Measurements from ENCODE around the gene LRMDA.
A peak's percentile ranks its signal among the peaks of the same experiment; 100 is the strongest.

Gene LRMDA

GRCh38 chr10:76334255-76334654 lies 902.8 kb downstream of the LRMDA start:
- DNase-seq, result no peak

DNA sequence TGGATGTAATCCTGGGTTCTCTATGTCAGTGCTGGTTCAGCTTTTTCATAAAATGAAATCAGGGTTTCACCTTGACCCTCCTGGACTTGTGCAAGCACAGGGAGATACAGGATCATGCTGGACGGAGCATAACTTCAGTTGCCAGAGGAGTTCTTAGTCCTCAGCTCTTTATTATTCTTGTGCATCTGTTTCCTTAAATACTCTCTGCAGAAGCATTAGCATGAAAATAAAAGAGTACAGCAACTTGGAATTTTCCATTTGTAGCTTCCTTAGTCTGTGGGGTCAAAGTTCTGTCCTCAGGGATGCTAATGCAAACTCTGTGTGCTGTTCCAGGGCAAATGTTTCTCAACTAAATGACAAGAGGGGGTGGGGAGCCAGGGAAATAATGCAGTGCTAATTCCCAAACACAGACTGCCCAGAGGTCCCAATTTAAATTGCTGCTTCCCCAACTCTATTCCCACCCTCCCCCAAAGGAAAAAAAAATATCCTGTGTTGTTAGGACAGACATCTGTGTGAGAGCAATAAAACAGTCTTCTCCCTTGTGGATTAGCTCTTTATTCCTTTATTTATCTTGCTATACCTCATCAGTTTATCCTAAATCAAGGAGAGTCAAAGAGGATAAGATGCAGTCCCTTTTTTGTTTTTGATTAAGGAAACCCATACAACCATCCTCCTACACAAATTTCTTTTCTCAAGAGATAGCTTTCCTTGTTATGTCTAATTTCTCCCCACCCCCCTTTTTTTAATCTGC lies 905.0 kb downstream of the LRMDA start:
- no peak for DNase-seq

DNA sequence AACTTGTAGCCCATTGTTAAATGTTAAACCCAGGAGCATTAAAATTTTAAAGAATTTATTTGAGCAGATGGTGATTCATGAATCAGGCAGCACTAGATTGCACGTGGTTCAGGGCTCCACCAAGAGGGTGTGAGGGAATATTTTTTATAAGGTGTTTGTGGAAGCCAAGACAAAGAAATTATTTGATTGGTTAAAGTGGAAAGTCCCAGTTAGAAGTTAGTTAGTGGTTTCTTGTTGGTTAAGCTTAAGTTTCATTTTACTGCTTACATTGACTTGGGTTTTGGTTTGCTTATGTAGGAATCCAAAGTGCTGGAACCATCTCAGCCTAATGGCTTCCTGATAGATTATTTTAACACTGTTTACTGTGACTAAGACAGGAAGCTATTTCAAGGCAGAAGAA lies 906.2 kb downstream of the LRMDA start:
- no peak for DNase-seq

DNA sequence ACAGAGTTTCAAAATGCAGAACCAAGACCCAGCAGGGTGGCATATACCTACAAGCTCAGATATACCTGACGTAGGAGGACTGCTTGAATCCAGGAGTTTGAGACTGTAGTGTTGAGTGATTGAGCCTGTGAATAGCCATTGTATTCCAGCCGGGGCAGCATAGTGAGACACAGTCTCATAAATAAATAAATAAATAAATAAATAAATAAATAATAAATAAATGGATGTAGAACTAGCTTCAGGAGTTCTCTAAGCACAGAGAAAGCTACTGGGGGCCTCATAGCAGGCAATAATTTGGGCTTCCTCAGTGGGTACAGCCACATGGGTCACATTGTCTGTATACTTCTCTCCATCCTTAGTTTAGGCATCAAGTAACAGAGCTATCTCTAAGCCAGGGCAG lies 906.8 kb downstream of the LRMDA start:
- no peak for DNase-seq

DNA sequence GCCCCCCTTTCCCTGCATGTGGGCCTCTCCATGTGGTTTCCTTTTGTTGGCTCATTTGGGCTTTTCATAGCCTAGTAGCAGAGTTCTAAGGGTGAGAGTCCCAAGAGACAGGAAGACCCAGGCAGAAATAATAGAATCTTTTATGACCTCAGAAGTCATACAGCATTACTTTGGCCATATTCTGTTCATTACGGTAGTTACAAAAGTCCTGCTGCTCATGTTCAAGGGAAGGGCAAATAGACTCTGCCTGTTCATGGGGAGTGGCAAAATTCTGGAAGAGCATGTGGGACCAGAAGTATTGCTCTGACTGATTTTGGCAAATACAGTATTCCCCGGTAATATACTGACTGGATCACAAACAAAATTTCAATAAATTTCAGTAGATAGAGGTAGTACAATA lies 910.3 kb downstream of the LRMDA start:
- no peak for DNase-seq

DNA sequence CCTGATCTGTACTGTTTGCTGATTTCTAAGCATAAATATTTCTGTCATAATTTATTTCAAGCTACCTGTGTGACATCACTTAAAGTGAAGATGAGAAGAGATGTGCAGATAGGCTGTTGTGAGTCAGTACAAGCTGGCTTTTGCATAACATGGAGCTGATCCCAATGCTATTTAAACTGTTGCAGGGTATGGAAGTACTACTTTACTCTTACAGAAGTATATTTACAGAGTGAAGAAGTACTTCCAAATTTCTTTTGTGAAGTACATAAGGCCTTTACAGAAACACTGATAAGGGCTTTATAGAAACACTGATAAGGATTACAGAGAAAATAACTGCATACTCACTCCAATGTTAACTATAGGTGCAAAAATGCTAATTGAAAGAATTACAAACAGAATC lies 911.6 kb downstream of the LRMDA start:
- DNase-seq, result no peak

- no peak for DNase-seq
Measured at GRCh38 chr10:76347832-76348231, 916.4 kb downstream of the LRMDA start.

- DNase-seq, result no peak
Measured at GRCh38 chr10:76350583-76350982, 919.2 kb downstream of the LRMDA start.

GRCh38 chr10:76352300-76352699 lies 920.9 kb downstream of the LRMDA start:
- DNase-seq, result peak; percentile 57

DNA sequence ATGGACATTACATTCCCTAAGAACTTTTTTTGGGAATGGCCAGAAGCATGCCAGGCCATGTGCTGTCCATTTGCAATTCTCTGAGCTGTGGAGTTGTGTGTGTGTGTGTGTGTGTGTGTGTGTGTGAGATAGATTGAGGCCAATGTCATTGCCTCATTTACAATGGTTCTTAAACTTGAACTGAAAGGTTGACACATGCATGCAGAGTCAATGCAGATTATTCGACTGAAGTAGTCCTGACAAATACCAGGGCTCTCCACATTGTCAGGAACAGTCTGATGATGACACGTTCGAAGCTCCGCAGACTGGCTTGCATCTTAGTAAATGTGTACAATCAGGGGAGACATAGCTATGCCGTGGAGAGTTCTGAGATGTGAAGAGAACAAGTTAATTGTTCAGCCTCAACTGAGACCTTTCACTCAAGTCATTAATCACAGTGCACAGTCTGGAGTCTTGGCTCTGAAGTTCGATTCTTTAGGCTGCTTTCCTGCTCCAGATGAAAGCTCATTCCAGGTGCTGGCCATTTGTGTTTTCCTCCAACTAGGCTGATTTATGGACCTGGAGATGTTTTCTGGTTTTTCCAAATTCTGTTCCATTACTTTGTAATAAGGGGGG lies 921.9 kb downstream of the LRMDA start:
- DNase-seq, result peak; percentile 73

GRCh38 chr10:76354212-76354738 lies 922.9 kb downstream of the LRMDA start:
- no peak for DNase-seq

GRCh38 chr10:76354921-76355320 lies 923.5 kb downstream of the LRMDA start:
- no peak for DNase-seq

DNA sequence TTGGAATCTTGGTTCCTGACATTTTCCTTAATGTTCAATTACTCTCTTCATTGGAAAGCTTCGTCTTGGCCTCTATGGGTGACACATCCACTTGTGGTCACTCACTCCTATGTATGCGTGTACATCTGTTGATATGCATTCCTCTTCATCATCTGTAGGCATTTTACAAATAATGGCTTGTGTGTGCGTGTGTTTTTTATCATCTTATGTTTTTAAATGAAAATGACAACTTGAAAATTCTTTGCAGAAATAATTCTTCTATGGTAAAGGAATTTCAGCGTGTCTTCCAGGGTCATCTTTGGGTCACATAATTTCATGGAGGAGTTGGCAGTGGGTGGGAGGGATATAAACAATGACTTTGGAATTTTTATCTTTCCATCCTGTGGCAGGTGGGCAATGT lies 925.1 kb downstream of the LRMDA start:
- DNase-seq, result no peak

DNA sequence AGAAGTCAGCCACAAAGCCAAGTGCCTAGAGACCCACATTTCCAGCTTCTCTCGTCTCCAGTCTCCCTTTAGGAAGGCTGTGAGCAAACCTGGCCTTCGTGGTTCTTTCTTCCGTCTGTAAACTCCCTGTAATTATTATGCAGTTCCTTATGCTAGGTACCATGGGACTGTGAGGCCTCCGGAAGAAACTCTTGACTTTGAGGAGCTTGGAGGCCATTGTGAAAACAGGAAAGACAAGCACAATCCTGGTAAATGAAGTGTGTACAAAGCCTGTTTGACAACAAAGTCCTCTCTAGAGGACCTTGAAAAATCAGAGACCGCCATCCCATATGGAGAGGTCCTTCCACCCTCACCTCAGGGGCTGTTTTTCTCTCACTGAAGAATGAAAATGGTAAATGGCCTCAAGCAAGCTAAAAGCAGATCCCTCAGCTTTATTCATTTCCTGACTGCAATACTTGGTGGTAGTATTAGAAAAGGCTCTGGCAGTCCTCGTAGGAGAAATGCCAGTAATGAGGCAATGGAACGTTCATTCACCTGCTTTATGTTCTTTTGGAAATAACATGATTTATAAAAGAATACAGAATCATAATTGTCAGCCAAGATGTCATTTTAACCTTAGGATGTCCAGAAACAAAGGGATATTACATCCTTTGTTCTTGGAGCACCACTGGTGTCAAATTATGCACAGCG lies 926.4 kb downstream of the LRMDA start:
- DNase-seq, result no peak

DNA sequence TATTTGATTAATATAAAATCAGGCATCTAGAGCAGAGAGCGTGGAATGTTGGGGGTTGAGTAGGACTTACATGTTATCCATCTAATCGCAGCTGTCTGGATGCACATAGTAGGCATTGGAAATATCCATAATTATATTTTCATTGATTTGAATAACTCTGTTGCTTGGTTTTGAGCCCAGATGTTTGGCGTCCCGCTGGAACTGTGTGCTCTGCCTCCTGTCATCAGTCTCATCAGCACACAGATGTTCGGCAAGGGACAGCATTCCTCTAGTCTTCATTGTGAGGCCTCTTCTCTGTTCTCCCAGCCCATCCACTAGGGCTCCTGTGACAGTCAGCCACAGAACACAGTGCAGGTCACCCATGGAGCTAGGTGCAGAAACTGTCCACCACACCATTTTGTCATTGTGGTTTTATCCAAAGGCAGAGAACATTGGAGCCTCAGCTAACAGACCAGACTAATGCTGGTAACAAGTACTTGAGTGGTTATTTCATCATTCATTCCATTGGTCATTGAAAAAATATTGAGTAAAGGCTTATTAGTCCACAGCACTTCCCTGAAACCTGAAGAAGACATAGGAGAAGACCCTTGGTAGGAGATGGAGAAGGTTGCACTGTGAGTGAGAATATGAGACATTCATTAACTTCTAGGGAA lies 927.4 kb downstream of the LRMDA start:
- DNase-seq, result no peak

- no peak for DNase-seq
Measured at GRCh38 chr10:76375761-76376160, 944.3 kb downstream of the LRMDA start.

DNA sequence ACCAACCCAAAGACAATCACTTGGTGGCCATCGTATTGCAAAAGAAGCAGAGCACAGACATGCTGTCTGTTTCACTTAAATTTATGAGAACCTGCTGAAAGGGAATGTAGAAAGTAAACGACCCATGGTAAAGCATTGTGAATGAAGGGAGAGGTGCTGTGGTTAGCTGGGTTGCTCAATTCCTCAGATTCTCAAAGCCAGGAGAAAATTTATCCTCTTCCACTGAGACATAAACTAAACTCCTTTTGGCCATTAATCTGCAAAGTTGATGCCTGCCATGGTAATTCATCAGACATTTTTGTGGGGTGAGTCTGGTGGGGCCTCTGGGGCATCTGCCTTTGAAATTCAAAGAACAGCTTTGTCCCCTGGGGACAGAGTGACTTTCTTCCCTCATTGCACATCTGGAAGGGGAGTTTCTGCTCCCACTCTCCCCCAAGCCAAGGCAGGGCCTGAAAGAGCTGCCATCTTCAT lies 951.0 kb downstream of the LRMDA start:
- DNase-seq, result peak; percentile 61

- no peak for DNase-seq
Measured at GRCh38 chr10:76388321-76389023, 957.0 kb downstream of the LRMDA start.

DNA sequence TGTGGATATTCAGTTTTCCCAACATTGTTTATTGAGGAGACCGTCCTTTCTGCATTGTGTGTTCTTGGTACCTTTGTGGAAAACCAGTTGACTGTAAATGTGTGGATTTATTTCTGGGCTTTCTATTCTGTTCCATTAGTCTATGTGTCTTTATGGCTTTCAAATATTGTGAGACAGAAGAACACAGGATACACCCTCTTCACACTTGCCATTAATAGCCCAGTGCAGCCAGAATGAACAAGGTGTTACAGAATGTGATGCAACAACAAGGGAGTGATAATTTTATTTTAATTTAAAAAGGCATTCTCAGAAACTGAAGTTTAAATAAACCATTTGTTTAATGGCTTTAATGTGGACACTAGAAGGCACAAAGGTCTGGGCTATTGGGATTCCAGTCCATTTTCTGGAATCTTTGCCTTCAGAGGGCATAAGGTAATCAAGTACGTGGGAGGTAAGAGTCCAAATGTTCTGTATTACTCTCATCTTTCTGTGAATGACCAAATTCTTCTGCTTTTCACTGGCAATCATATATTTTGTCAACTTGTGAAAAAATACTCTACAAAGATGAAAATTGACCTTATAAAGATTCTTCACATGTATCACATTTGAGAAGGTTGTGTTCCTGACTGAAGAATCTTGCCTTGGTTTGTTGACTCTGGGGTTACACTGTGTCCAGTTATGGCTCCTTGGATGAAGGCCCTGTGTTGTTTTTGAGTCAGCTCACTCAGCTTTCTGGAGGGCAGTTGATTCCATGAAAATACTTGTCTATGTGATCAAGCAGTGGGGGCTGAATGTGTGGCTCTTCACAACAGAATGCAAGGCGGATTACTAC lies 962.7 kb downstream of the LRMDA start:
- no peak for DNase-seq

DNA sequence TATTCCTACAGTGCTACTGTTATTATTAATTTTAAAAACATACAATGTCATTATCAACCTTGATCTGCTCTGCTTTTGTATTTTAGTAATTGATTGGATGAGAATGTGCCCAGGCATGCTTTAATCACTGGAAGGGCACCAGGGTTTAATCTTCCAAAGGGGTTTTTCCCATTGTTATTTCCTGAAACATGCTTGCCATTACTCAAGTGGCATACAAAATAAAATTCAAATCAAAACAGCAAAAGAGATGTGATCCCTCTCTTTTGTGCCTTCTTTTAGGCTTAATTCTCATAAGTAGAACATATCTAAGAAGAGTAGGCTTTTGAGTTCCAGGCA lies 963.3 kb downstream of the LRMDA start:
- DNase-seq, result no peak

- no peak for DNase-seq
Measured at GRCh38 chr10:76395251-76395650, 963.8 kb downstream of the LRMDA start.

- no peak for DNase-seq
Measured at GRCh38 chr10:76396134-76396533, 964.7 kb downstream of the LRMDA start.
